GM21786 (cell line): ENCODE results near the gene ANKRD11.
"Not testable (repeated sequence)": the region's sequence is repeated elsewhere in the genome, so short reads cannot be mapped to it uniquely, and the experiment has no call there.

Experiments used
- ATAC-seq: cut with Tn5 transposase; IDR thresholded peaks from one replicate; pipeline ENCODE4 v1.9.1; 2021; ENCODE audit not compliant: unreplicated experiment

The ANKRD11 gene

DNA sequence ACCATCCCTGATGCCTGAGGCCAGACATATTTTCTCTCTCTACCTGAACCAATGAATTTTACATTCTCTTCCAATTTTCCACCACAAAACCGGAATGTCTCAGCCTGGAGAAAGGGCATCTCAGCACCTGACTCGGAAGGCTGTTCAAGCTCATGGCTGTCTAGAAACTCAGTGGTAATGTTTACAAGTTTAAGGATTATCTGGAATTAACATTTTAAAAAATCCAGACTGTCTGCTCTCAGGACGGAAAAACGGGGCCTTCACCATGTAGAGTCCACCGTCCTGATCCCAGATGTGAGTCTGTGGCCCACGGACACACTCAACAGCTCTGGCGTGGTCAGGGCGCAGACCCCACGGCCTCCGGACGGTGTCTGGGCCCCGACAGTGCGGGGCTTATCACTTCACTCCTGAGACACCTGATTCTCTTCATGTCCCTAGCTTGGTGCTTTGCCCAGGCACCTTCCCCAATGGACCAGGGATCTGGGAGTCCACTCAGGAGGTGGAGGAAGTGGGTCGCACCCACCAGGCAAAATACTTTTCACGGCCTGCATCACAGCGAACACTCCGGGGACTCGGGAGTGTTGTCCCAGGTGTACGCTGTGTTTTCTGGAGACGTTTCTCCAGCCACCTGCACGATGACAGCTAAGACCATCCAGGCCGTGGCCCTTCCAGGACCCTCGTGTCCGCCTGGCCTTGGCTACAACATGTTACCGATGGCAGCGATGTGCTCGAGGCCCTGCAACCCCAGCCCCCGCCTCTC, 171.3 kb downstream of the ANKRD11 start:
- no peak for ATAC-seq

DNA sequence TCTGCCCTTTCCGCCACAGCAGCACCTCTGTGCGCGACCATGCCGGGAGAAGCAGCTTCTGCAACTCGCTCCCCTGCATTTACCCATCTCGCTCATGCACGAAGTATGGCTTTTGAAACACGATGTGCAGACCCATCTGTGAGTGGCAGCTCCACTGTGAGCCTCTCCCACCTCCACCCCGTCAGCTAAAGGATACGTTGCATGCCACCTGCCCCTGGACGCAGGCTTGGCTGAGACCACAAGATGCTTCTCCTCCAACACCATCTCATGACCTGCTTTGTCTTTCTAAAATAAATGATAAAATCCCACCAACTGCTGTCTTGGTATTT, 172.0 kb downstream of the ANKRD11 start:
- no peak for ATAC-seq

- no peak for ATAC-seq
Measured at GRCh38 chr16:89317729-89318429, 172.5 kb downstream of the ANKRD11 start.

DNA sequence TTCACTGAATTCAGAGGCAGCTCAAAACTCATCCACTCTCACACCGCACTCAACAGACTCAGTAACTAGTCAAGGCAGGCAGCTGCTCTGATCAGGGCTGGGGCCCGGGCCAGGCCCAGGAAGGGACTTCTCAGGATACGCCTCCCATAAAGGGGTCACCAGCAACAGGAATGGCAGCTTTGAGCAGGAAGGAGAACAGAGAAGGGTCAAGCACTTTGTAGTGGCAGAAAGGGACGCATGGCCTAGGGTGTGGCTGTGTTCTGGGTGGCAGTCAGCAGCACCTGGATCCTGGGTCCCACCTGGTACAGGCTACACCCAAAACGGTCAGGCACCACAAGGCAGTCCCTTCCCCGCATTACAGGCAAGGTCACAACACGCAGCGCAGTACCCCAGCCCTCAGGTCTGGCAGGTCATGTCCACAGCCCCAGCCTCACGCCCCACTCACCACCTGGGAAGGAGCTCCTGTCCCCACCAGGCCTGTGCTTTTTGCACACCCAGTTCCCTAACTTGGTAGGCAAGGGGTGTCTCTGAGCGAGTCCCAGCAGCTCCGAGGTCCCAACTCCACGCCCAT, 173.2 kb downstream of the ANKRD11 start:
- no peak for ATAC-seq

- no peak for ATAC-seq
Measured at GRCh38 chr16:89316701-89317100, 173.7 kb downstream of the ANKRD11 start.

- peak; percentile 59 for ATAC-seq
Measured at GRCh38 chr16:89315791-89316581, 174.4 kb downstream of the ANKRD11 start.

DNA sequence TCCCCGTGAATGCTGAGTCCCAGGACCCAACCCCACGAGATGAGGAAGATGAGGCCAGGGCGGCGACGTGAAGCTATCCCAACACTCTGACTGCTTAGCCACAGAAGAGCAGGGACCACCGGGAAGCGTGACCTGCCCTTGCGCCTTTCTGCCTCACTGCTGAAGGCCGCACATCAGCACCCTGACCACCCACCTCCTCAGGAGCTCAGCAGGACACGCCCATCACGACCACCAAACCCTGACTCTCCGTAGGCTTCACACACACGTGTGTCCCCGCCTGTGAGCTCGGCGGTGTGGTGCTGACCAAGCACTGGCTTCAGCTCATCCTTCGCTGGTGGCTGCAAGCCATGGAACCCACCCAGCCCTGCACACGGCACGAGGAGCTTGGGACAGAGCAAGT, 175.1 kb downstream of the ANKRD11 start:
- ATAC-seq: no peak

GRCh38 chr16:89314854-89315253, 175.5 kb downstream of the ANKRD11 start:
- no peak for ATAC-seq

- no peak for ATAC-seq
Measured at GRCh38 chr16:89314357-89314756, 176.0 kb downstream of the ANKRD11 start.

- ATAC-seq: no peak
Measured at GRCh38 chr16:89313583-89313982, 176.8 kb downstream of the ANKRD11 start.

- ATAC-seq: no peak
Measured at GRCh38 chr16:89312598-89313299, 177.6 kb downstream of the ANKRD11 start.

DNA sequence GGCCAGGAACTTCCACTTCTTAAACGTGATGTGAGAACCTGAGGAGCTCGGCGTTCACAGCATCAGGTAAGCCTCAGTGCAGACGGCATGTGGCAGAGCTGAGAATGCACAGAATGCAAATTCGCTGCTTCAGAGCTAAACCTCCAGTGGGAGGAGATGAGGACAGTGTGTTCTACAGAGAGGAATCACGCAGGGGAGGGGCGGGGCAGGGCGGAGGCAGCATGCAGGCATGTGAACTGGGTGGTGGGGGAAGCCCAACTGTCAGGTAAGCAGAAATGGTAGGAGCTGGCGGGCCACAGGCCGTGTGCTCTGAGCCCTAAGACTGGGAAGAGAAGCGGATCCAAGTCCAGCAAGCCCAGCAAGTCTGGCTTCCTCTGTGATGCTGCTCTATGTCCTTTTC, 178.2 kb downstream of the ANKRD11 start:
- no peak for ATAC-seq

GRCh38 chr16:89311636-89312035, 178.7 kb downstream of the ANKRD11 start:
- ATAC-seq: no peak

DNA sequence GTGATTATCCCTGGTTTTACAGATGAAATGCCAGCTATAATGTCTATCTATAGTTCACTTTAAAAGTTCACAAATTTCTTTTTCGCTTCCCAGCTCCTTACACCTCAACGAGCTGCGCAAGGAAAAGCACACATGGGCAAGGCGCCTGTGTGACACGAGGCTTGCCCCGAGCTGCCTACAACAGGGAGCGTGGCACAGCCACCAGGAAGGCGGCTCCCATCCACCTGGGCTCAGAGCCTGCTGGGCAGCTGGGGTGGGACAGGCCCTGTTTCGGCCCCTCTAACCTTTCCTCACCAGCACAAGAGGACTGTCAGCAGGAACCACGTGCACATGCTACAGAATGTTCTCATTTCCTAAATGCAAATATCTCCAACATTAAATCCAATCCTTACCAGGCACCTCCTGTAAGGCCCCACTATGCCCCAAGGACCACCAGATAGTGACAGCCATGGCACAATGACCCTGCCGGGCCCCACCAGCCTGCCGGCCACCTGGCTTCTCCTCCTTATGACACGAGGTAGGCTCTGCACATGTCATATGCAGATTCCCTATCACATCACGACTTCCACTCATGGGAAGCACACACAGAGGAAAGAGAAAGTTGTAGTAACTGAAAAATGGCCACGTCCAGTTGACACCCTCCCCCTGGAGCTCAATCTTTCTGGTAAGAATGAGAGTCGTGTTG, 180.8 kb downstream of the ANKRD11 start:
- ATAC-seq: no peak

DNA sequence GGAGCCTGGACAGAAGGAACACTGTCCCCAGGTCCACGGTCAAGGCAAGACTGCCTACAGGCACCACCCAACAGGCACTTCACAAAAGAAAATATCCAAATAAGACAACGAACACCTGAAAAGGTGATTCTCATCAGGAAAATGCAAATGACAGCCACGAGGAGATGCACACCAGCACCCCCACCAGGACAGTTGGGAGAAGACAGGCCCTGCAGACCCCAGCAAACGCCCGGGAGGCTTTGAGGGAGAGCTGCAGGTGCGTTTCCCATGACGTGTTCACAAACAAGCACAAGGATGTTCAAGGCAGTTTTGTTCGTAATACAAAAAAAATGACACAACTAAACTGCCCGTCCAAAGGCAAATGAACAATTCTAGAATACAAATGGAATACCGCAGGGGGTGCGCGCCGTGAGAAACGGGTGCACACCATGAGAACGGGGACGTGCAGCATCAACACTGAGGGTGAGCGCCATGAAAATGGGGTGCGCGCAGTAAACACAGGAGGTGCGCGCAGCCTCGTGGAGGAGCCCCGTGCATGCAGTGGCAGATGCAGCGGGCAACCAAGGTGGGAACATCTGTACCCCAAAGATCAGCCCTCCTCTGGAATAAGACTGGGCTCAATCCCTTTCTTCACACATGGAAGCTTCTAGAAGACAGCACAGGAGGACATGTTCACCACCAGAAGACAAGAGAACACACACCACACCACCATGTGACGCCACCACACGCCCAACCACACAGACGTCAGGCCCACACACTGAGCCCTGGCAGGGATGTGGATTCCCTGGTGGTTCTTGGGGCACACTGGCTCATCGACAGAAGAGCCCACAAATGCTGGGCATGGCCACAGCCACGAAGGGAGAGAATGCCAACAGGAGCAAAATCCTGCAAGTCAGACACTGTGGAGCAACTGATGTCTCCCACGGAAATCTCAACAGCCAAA, 181.7 kb downstream of the ANKRD11 start:
- ATAC-seq: no peak

- no peak for ATAC-seq
Measured at GRCh38 chr16:89307421-89307805, 182.9 kb downstream of the ANKRD11 start.

DNA sequence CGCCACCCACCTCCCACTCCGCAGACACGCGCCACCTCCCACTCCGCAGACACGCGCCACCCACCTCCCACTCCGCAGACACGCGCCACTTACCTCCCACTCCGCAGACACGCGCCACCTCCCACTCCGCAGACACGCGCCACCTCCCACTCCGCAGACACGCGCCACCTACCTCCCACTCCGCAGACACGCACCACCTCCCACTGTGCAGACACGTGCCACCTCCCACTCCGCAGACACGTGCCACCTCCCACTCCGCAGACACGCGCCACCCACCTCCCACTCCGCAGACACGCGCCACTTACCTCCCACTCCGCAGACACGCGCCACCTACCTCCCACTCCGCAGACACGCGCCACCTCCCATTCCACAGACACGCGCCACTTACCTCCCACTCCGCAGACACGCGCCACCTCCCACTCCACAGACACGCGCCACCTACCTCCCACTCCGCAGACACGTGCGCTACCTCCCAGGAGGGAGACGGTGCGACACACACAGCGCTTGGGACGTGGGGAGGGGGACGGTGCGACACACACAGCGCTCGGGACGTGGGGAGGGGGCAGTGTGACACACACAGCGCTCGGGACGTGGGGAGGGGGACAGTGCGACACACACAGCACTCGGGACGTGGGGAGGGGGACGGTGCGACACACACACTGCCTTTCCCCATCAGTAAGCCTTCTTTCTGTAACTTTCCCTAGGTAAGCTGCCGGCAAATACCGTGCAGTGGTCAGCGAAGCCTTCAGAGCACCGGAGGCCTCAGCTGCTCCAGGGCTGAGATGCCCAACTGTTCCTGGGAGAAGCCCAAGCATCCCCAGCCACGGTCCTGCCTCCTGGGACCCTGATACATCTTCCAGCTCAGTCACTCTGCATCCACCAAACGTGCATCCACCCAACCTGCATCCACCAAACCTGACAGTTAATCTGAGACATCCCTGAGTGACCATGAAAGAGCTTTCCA, 183.6 kb downstream of the ANKRD11 start:
- not testable (repeated sequence) for ATAC-seq
